ENCODE measurements around the gene YY1.
"Not testable (repeated sequence)": the region's sequence is repeated elsewhere in the genome, so short reads cannot be mapped to it uniquely, and the experiment has no call there.

YY1 gene

GRCh38 chr14:100246809-100247428 is 8.0 kb downstream of the YY1 start:
- DNase-seq = peak; percentile 65

- no peak for DNase-seq
Measured at GRCh38 chr14:100250732-100251465, 12.0 kb downstream of the YY1 start.

- no peak for DNase-seq
Measured at GRCh38 chr14:100252684-100253083, 13.7 kb downstream of the YY1 start.

- DNase-seq = no peak
Measured at GRCh38 chr14:100256339-100256895, 17.5 kb downstream of the YY1 start.

- no peak for DNase-seq
Measured at GRCh38 chr14:100261621-100262020, 22.7 kb downstream of the YY1 start.

GRCh38 chr14:100262545-100262944 is 23.6 kb downstream of the YY1 start:
- DNase-seq = no peak

- DNase-seq = no peak
Measured at GRCh38 chr14:100263141-100263540, 24.2 kb downstream of the YY1 start.

GRCh38 chr14:100267990-100268389 is 29.0 kb downstream of the YY1 start:
- no peak for DNase-seq

- no peak for DNase-seq
Measured at GRCh38 chr14:100268591-100269207, 29.8 kb downstream of the YY1 start.

GRCh38 chr14:100271247-100271939 is 32.4 kb downstream of the YY1 start:
- no peak for DNase-seq

- no peak for DNase-seq
Measured at GRCh38 chr14:100274250-100274649, 35.3 kb downstream of the YY1 start.

GRCh38 chr14:100275214-100275613 is 36.3 kb downstream of the YY1 start:
- DNase-seq = no peak

- DNase-seq = no peak
Measured at GRCh38 chr14:100278702-100279101, 39.8 kb downstream of the YY1 start.

- no peak for DNase-seq
Measured at GRCh38 chr14:100279133-100279532, 40.2 kb downstream of the YY1 start.

GRCh38 chr14:100279563-100279962 is 40.6 kb downstream of the YY1 start:
- DNase-seq = no peak

GRCh38 chr14:100281286-100282082 is 42.5 kb downstream of the YY1 start:
- DNase-seq = no peak

GRCh38 chr14:100282083-100282350 is 43.1 kb downstream of the YY1 start:
- DNase-seq = no peak

- DNase-seq = no peak
Measured at GRCh38 chr14:100282766-100283419, 43.9 kb downstream of the YY1 start.

- not testable (repeated sequence) for DNase-seq
Measured at GRCh38 chr14:100283436-100283835, 44.5 kb downstream of the YY1 start.

GRCh38 chr14:100283984-100284881 is 45.3 kb downstream of the YY1 start:
- DNase-seq = no peak

All from NCI-H345 (cell line).